CD14-positive monocyte (primary cell): Measurements from ENCODE around the gene OR5H15. TPM values are rescaled to one million over a fixed set of nuclear protein-coding genes. Genes with fewer than 3 reads are reported as not detected.
A peak's percentile ranks its signal among the peaks of the same experiment; 100 is the strongest.

Experiments used
- DNase-seq, 3 donors: peaks; one replicate each; pipeline ENCODE4 v3.0.0-alpha.2; 2011 to 2022
- H2AFZ ChIP-seq: 2 replicates; pipeline ENCODE4 v1.6.0; 2012; ENCODE audit warnings: mild to moderate bottlenecking, low read depth, low read length, inconsistent platforms; ENCODE audit not compliant: insufficient read depth, poor library complexity, severe bottlenecking
- H3K27ac ChIP-seq, 2 donors: 1 replicate in 1 of 2; 2 replicates in 1 of 2; pipeline ENCODE4 v1.5.1; 2012 to 2013; ENCODE audit warnings: low read length in 2 of 2, control low read depth in 1 of 2, inconsistent platforms in 1 of 2, low read depth in 1 of 2, mild to moderate bottlenecking in 1 of 2
- H3K27me3 ChIP-seq, 2 donors: one replicate each; pipeline versions ENCODE4 v1.6.0 to v1.6.1; 2011 to 2013; ENCODE audit warnings: low read length in 2 of 2; ENCODE audit not compliant: control insufficient read depth in 2 of 2, insufficient read depth in 2 of 2
- H3K36me3 ChIP-seq, 2 donors: replicated peaks in 1 of 2; 1 replicate in 1 of 2; 2 replicates in 1 of 2; pipeline versions ENCODE4 v1.5.1 to v1.6.1; 2012 to 2013; ENCODE audit warnings: low read length in 2 of 2, control low read depth in 1 of 2, inconsistent platforms in 1 of 2, mild to moderate bottlenecking in 1 of 2; ENCODE audit not compliant: insufficient read depth in 2 of 2, control insufficient read depth in 1 of 2
- H3K4me1 ChIP-seq, 2 donors: 1 replicate in 1 of 2; 2 replicates in 1 of 2; pipeline versions ENCODE4 v1.5.1 to v1.6.1; 2012 to 2013; ENCODE audit warnings: low read length in 2 of 2, control low read depth in 1 of 2, inconsistent platforms in 1 of 2, mild to moderate bottlenecking in 1 of 2, moderate library complexity in 1 of 2; ENCODE audit not compliant: insufficient read depth in 2 of 2, control insufficient read depth in 1 of 2
- H3K4me2 ChIP-seq: replicated peaks from 2 replicates; pipeline ENCODE3; 2012; ENCODE audit warnings: low read length, moderate library complexity, mild to moderate bottlenecking; ENCODE audit not compliant: poor library complexity, severe bottlenecking; ENCODE audit errors: extremely low read depth
- H3K4me3 ChIP-seq, 3 experiments: fragments of 200-600 bp in 1 of 3; sonication (generic) in 1 of 3; replicated peaks in 1 of 3; 1 replicate in 2 of 3; 2 replicates in 1 of 3; pipeline ENCODE4 v1.5.1; 2011 to 2013; ENCODE audit warnings: low read length in 3 of 3, mild to moderate bottlenecking in 3 of 3, control low read depth in 2 of 3, low read depth in 2 of 3, inconsistent platforms in 1 of 3, moderate library complexity in 1 of 3
- H3K79me2 ChIP-seq: 2 replicates; pipeline ENCODE4 v1.6.0; 2012; ENCODE audit warnings: mild to moderate bottlenecking, control low read depth, inconsistent platforms, low read length, moderate library complexity; ENCODE audit not compliant: insufficient read depth
- H3K9ac ChIP-seq: 2 replicates; pipeline ENCODE4 v1.6.0; 2017; ENCODE audit warnings: low read length, mild to moderate bottlenecking; ENCODE audit not compliant: insufficient read depth, poor library complexity, severe bottlenecking
- H3K9me3 ChIP-seq, 2 donors: replicated peaks in 1 of 2; 1 replicate in 1 of 2; 2 replicates in 1 of 2; pipeline versions ENCODE4 v1.5.1 to v1.6.1; 2012 to 2013; ENCODE audit warnings: low read length in 2 of 2, control low read depth in 1 of 2; ENCODE audit not compliant: control insufficient read depth in 1 of 2, insufficient read depth in 1 of 2
- H4K20me1 ChIP-seq: 2 replicates; pipeline ENCODE4 v1.6.0; 2012; ENCODE audit warnings: mild to moderate bottlenecking, low read length, control low read depth, moderate library complexity; ENCODE audit not compliant: insufficient read depth
- H3K27ac Mint-ChIP-seq, 7 donors: one replicate each; pipeline ENCODE4 v1.8.0; 2020; ENCODE audit warnings: mild to moderate bottlenecking in 7 of 7, mixed read lengths in 7 of 7, moderate library complexity in 6 of 7, inconsistent platforms in 2 of 7
- H3K27me3 Mint-ChIP-seq, 3 donors: one replicate each; pipeline ENCODE4 v1.8.0; 2021 to 2022; ENCODE audit warnings: low read depth in 3 of 3, mild to moderate bottlenecking in 3 of 3, mixed read lengths in 3 of 3, moderate library complexity in 3 of 3, inconsistent platforms in 1 of 3
- H3K36me3 Mint-ChIP-seq, 2 donors: one replicate each; pipeline ENCODE4 v1.8.0; 2020; ENCODE audit warnings: mixed read lengths in 2 of 2, inconsistent platforms in 1 of 2, mild to moderate bottlenecking in 1 of 2
- H3K4me1 Mint-ChIP-seq: one replicate; pipeline ENCODE4 v1.8.0; 2020; ENCODE audit warnings: mild to moderate bottlenecking, mixed read lengths
- H3K4me3 Mint-ChIP-seq, 2 donors: one replicate each; pipeline ENCODE4 v1.8.0; 2020; ENCODE audit warnings: mild to moderate bottlenecking in 2 of 2, mixed read lengths in 2 of 2, moderate library complexity in 1 of 2
- H3K9me3 Mint-ChIP-seq, 7 donors: one replicate each; pipeline ENCODE4 v1.8.0; 2020 to 2022; ENCODE audit warnings: mixed read lengths in 7 of 7, mild to moderate bottlenecking in 6 of 7, moderate library complexity in 6 of 7, inconsistent platforms in 2 of 7
- CTCF ChIP-seq: fragments of 200-600 bp; IDR thresholded peaks from one replicate; pipeline ENCODE4 v1.8.0; 2022; ENCODE audit warnings: antibody characterized with exemption, mild to moderate bottlenecking
- WGBS: methylation state at CpG from one replicate; pipeline ENCODE4 v1.1.5; 2013; ENCODE audit warnings: missing lambda C conversion rate; ENCODE audit not compliant: insufficient coverage; 5-methylcytosine and 5-hydroxymethylcytosine counted together
- intact Hi-C, 2 donors: fragments of 100-400 bp; cut with micrococcal nuclease; formaldehyde crosslinking; loops; one replicate each; pipeline versions ENCODE4 v1.15.0 to v1.15.1; 2023
- polyA plus RNA-seq, 3 donors: library from polyadenylated mRNA; depleted of rRNA in 1 of 3; unstranded in 2 of 3; stranded (reverse) in 1 of 3; fragments of 300-500 nt in 2 of 3; fragments of >200 nt in 1 of 3; fragmentation: Illumina TruSeq in 2 of 3; gene quantifications; 1 replicate in 2 of 3; 2 replicates in 1 of 3; pipeline ENCODE4 v1.2.3, GENCODE V29; 2012 to 2021

OR5H15 gene
- polyA plus RNA-seq, 3 donors, result not detected

GRCh38 chr3:98172621-98173020 lies 6.1 kb downstream of the OR5H15 start:
- 100% methylated on average over 1 of the region's 7 CpGs for WGBS
- peaks cover 0 to 2% (median 2%) of the 10 kb centered on the region in 3 donors for H3K27me3 Mint-ChIP-seq
- H3K4me1 Mint-ChIP-seq, result peaks cover 10% of the 10 kb centered on the region
- no peak overlapping the region for H3K9ac ChIP-seq
- H3K9me3 Mint-ChIP-seq, result peaks cover 2 to 31% (median 15%) of the 10 kb centered on the region in 7 donors
- H3K36me3 ChIP-seq, result no peaks in the 10 kb centered on the region
- no peak overlapping the region for H3K4me3 ChIP-seq
- H3K27ac Mint-ChIP-seq, result no peak overlapping the region
- H3K4me1 ChIP-seq, result peaks cover 0 to 9% of the 10 kb centered on the region in 2 donors
- intact Hi-C loops, result no loop called here
- H3K79me2 ChIP-seq, result no peaks in the 10 kb centered on the region
- no peaks in the 10 kb centered on the region for H3K27me3 ChIP-seq
- no peak overlapping the region for H3K4me2 ChIP-seq
- no peak for DNase-seq
- no peaks in the 10 kb centered on the region for H3K36me3 Mint-ChIP-seq
- no peaks in the 10 kb centered on the region for H4K20me1 ChIP-seq
- H3K4me3 Mint-ChIP-seq, result no peak overlapping the region
- no peak for TF ChIP-seq CTCF
- H3K27ac ChIP-seq, result no peak overlapping the region
- no peaks in the 10 kb centered on the region for H3K9me3 ChIP-seq
- H2AFZ ChIP-seq, result no peak overlapping the region

GRCh38 chr3:98180319-98180890 lies 13.9 kb downstream of the OR5H15 start:
- Histone ChIP-seq H3K4me2 (peak overlapping the region; percentile 62), H3K9me3 (no peaks in the 10 kb centered on the region), H2AFZ (no peak overlapping the region), H3K4me3 (peak overlapping the region in 1 of 3 experiments; percentile 32), H3K27me3 (no peaks in the 10 kb centered on the region), H3K79me2 (no peaks in the 10 kb centered on the region), H4K20me1 (no peaks in the 10 kb centered on the region), H3K27ac (peak overlapping the region in 1 of 2 donors; percentile 58), H3K9ac (no peak overlapping the region), H3K4me1 (peaks cover 4 to 12% of the 10 kb centered on the region in 2 donors), H3K36me3 (no peaks in the 10 kb centered on the region)
- Mint-ChIP-seq H3K27ac (peak overlapping the region in 5 of 7 donors; percentile 12 to 84 (median 45)), H3K27me3 (peaks cover 0 to 1% (median 0%) of the 10 kb centered on the region in 3 donors), H3K36me3 (no peaks in the 10 kb centered on the region), H3K4me1 (peaks cover 12% of the 10 kb centered on the region), H3K4me3 (peak overlapping the region in 1 of 2 donors; percentile 52), H3K9me3 (peaks cover 1 to 19% (median 6%) of the 10 kb centered on the region in 7 donors)
- DNase-seq, result peak; percentile 18 to 64 (median 55)
- WGBS, result no CpG with 5 or more reads among the region's 3 CpGs
- intact Hi-C loops, result no loop called here
- no peak for TF ChIP-seq CTCF
